Fibroblast of gingiva (primary cell): ENCODE results near the gene FAM13A.

ENCODE experiments used
- DNase-seq: peaks from one replicate; pipeline ENCODE4 v3.0.0-alpha.2; 2011; ENCODE audit warnings: low read depth

Gene FAM13A

GRCh38 chr4:88841635-88842034 is 215.3 kb downstream of the FAM13A start:
- peak; percentile 85 for DNase-seq

GRCh38 chr4:88836216-88836615 is 220.8 kb downstream of the FAM13A start:
- no peak for DNase-seq

GRCh38 chr4:88831031-88831430 is 226.0 kb downstream of the FAM13A start:
- no peak for DNase-seq

- no peak for DNase-seq
Observed at GRCh38 chr4:88830598-88830997, 226.4 kb downstream of the FAM13A start.

- peak; percentile 62 for DNase-seq
Observed at GRCh38 chr4:88828842-88829571, 228.0 kb downstream of the FAM13A start.

GRCh38 chr4:88827442-88827841 is 229.5 kb downstream of the FAM13A start:
- DNase-seq = no peak

- DNase-seq = no peak
Observed at GRCh38 chr4:88826771-88827170, 230.2 kb downstream of the FAM13A start.

- no peak for DNase-seq
Observed at GRCh38 chr4:88825931-88826330, 231.1 kb downstream of the FAM13A start.

- peak; percentile 98 for DNase-seq
Observed at GRCh38 chr4:88823058-88823919, 233.7 kb downstream of the FAM13A start.

- no peak for DNase-seq
Observed at GRCh38 chr4:88822034-88822789, 234.8 kb downstream of the FAM13A start.

- DNase-seq = no peak
Observed at GRCh38 chr4:88821522-88821921, 235.5 kb downstream of the FAM13A start.

- no peak for DNase-seq
Observed at GRCh38 chr4:88820698-88821415, 236.1 kb downstream of the FAM13A start.

- no peak for DNase-seq
Observed at GRCh38 chr4:88819818-88820697, 236.9 kb downstream of the FAM13A start.

GRCh38 chr4:88818631-88819470 is 238.1 kb downstream of the FAM13A start:
- peak; percentile 53 for DNase-seq

- no peak for DNase-seq
Observed at GRCh38 chr4:88817740-88818139, 239.2 kb downstream of the FAM13A start.

GRCh38 chr4:88816360-88816759 is 240.6 kb downstream of the FAM13A start:
- DNase-seq = no peak

GRCh38 chr4:88814043-88814617 is 242.9 kb downstream of the FAM13A start:
- no peak for DNase-seq

- no peak for DNase-seq
Observed at GRCh38 chr4:88813013-88813412, 244.0 kb downstream of the FAM13A start.

GRCh38 chr4:88812420-88812819 is 244.6 kb downstream of the FAM13A start:
- DNase-seq = no peak

- no peak for DNase-seq
Observed at GRCh38 chr4:88811904-88812303, 245.1 kb downstream of the FAM13A start.
